Activated T-cell treated with anti-CD3 and anti-CD28 coated beads for 48 hours (primary cell): Measurements from ENCODE around the gene PAPPA2.

Experiments used
- DNase-seq: peaks from one replicate; pipeline ENCODE4 v3.0.0-alpha.2; 2020; ENCODE audit warnings: low read depth

PAPPA2 gene

DNA sequence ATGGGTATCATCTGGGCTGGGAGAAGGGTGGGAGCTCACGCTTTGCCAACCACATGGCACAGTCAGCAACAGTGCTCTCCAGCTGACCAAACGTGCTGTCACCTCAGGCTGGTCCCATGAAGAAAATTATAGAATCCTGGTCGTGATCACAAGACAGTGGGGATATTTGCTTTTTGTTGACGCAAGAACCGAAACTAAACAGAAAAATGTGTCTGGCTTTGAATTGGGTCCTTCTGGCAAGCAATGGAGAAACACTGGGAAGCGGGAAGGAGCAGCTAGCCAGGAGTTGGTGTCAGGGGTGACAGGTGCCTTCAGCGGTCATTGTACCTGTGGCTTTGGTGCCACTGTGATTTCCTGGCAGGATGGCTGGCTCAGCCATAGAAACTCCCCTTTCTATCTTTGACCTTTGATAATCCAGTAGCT, 304.8 kb downstream of the PAPPA2 start:
- no peak for DNase-seq

- DNase-seq: no peak
These were observed 305.6 kb downstream of the PAPPA2 start for GRCh38 chr1:176768532-176768931.

- no peak for DNase-seq
These were observed 307.1 kb downstream of the PAPPA2 start for GRCh38 chr1:176770066-176770465.

DNA sequence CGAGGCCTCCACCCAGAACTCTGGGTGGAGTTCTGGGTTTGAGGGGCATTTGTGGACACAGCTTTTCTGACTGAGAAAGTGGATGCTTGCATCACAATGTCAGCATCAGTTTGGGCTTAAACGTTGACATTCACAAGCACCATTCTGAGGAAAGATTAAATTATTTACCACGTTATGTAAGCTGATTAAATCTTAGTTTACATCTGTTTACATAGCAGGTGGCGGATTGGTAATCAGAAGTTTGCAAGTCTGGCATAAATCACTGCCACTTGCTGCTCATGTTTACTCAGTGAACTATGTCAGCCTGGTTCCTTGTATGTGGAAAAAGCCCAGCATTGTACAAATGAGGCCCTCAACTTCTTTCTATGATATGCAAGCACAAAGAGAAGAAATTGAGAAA, 310.1 kb downstream of the PAPPA2 start:
- DNase-seq: no peak

- DNase-seq: no peak
These were observed 311.2 kb downstream of the PAPPA2 start for GRCh38 chr1:176774224-176774623.

GRCh38 chr1:176775378-176775777, 312.4 kb downstream of the PAPPA2 start:
- no peak for DNase-seq

DNA sequence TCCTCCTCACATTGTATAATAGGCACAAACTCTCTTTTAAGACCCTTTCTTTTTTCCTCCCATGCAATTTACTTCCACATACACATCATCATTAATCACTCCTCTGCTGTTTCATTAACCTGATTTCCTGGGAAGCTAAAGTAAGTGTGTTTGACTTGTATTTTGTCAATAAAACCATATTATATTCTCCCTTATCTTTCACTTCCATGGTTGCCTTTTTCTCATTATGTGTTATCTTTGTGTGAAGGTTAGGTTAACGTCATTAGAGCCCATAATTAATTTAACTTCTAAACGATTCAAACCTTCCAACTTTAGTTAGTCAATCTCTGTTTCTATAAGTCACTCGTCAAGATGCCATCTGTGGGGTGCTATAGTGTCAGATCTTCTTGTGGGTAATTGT, 313.0 kb downstream of the PAPPA2 start:
- DNase-seq: no peak

DNA sequence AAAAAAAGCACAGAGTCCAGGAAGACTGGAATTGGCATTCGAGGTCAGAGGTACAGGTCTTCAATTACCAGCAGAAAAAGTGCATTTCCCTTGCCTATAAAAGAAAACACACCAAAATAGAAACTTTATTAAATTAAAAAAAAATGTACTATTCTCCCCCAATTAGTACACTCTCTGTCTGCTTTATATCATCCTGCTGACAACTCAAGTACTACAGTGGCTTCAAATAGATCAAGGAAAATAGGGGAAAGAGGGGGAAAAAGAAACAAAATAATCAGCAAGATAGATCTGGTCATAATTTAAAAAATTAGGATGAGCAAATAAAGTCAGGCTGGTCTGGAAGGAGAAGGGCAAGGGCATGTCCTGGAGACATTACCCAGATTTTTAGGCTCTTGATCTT, 315.1 kb downstream of the PAPPA2 start:
- DNase-seq: no peak

DNA sequence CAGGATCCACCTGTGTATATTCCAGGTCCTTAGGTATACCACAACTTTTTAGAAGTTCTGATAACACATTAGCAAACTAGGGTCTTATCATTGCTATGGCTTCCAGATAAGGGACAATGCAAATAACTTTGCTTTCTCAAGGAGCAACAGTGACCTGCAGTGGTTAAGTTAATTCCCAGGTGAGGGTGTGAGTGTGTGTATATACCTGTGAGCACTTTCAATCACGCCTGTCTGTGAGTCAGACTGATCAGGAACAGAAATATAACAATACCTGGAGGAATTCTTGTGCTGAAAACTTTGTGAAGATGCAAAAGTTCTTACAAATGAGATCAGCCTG, 317.0 kb downstream of the PAPPA2 start:
- DNase-seq: no peak

- no peak for DNase-seq
These were observed 320.3 kb downstream of the PAPPA2 start for GRCh38 chr1:176783309-176783708.

GRCh38 chr1:176785056-176785455, 322.1 kb downstream of the PAPPA2 start:
- DNase-seq: no peak

DNA sequence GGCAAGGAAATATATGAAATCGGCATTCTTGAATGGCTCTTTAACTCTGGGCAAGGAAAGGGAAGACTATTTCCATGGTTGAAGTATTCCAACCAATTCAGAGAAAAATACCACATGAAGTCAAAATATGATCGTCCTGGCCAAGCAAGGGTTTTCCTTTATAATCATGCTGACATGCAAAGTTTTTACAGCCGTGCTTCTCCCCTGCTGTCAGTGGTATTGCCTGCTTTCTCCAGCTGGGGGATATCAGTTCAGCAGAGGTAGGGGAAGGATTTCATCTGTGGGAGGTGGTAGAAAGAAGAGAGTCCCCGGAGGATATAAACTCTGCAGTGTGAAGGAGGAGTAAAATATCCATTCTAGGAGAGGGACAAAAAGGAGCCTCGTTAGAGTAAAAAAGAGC, 322.8 kb downstream of the PAPPA2 start:
- DNase-seq: no peak

DNA sequence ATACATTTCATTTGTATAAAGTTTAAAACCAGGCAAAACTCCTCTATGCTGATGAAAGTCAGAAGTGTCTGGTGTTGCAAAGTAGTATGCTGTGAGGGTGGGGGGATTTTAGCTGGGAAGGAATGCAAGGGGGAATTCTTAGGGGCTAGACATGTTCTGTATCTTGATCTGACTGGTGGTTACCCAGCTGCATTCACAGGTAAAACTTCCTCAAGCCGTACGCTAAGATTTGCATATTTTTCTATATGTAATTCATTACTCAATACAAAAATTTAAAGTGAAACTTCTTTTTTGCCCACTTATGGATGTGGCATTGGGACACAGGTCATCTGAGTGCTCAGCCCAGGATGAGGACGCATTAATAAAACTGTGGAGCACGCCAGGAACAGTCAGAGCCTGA, 323.3 kb downstream of the PAPPA2 start:
- DNase-seq: no peak

DNA sequence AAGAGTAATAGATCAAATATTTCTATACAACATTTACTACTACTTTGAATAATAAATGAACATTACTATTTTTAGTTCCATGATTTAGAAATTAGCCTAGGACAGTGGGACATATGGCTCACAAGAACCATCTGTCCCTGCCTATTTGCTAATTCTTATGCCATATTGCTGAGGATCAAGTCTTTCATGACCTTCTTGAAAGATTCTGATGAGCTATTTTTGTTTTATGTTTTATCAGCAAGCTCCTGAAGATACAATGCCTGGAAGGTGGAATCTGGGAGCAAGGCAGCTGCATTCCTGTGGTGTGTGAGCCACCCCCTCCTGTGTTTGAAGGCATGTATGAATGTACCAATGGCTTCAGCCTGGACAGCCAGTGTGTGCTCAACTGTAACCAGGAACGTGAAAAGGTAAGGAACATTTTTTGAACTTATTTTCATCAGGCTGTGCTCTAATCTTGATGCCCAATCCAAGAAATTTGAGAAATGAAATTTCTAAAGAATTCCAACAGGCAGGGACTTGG, 326.7 kb downstream of the PAPPA2 start:
- DNase-seq: no peak

- DNase-seq: no peak
These were observed 327.8 kb downstream of the PAPPA2 start for GRCh38 chr1:176790786-176791185.

- no peak for DNase-seq
These were observed 328.9 kb downstream of the PAPPA2 start for GRCh38 chr1:176791906-176792305.

GRCh38 chr1:176794897-176795508, 332.0 kb downstream of the PAPPA2 start:
- DNase-seq: no peak

DNA sequence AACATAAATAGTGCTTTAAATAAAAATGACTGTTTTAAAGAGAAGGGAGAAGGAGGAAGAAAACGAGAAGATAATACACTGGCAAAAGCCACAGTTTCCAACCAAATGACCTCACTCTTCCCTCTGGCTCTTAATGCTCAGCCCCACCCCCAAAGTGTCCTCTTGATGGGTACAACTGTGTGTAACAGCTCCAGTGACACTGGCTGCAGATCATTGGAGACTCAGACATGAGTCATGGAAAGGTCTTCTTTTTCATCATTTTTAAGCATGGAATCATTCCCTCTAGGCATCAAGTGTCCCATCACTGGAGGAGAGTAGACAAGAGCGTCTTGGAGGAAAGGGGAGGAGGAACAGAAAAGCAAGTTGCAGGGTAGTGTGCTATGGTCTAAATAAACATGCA, 333.0 kb downstream of the PAPPA2 start:
- DNase-seq: no peak

- DNase-seq: no peak
These were observed 333.6 kb downstream of the PAPPA2 start for GRCh38 chr1:176796583-176796982.

DNA sequence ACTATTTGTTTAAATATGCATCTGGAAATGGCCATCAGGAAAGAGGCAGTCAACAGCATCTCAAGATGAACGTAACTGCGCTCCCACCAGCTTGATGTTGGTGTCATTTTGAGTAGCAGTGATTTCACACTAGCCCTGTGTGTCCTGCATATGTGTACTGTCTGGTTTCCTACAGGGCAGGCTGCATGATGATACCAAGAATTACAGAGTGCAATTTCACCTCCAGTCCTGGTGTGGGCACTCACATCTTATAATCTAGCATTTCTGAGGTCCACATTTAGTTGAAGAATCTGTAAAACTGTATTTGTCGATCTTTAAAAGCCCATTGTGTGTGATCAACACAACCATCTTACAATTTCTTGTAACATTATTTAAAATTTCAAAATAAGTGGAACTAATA, 336.4 kb downstream of the PAPPA2 start:
- no peak for DNase-seq

GRCh38 chr1:176800978-176801513, 338.1 kb downstream of the PAPPA2 start:
- DNase-seq: no peak

DNA sequence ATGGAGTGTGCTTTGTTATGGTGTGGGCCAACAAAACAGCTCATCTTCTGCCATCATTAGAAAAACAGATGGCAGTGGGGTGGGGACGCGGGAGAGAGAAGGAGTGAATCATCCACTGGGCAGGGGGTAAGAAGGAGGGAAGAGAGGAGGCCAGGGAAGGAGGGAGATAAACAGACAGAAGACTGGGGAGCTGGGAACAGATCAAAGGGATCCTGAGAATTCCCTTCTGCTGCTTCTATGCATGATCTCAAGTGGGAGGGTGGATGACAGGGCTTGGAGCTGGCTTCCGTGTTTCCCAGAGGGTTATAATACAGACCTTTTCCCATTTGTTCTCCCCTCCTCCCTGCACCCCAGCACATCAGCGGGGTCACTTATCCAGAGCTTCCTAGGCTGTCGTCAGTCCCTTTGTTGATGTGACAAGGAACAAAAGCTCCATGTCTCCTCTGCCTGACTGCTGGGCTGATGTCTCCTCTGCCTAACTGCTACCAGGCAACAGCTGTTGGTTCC, 338.6 kb downstream of the PAPPA2 start:
- no peak for DNase-seq

- no peak for DNase-seq
These were observed 339.3 kb downstream of the PAPPA2 start for GRCh38 chr1:176802316-176802715.

DNA sequence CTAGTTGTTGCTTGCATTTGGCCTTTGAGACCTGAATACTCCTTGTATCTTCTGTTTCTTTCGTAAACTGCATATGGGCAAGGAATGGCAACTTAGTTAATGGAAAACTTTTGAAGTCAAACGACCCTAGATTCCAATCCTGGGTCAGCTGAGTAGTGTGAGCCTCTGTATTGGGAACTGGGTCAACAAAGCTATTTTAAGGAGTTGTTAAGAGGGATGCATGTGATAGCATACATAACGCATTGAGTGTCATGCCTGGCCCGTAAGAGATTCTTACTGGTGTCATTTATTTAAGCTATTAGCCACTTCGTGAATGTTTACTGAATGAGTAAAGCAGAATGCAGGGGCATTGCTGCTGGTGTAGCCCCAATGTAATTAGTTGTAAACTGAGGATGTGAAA, 340.1 kb downstream of the PAPPA2 start:
- no peak for DNase-seq
